ENCODE data around the gene CMKLR1. TPM values are rescaled to one million over a fixed set of nuclear protein-coding genes. Genes with fewer than 3 reads are reported as not detected.

The CMKLR1 gene
- total RNA-seq, 1 donor from 2014 or later, result not detected

DNA sequence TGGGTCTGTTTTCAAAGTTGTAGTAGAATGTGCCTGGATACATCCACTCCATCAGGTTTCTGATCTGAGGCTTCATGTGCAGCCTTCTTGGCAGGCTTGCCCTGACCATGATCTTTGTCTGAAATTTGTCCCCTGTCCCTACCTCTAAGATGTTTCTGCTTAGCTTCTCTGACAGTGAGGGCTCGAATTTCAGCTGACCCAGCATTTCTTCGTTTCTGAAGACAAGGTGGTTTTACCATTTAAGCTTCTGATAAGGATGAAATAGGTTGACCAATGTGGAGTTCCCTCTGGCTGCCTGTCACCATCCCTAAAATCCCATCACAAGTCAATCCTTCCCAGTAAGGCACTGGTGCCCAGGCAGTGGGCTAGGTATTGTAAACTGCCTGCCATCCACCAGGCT lies 57.0 kb downstream of the CMKLR1 start:
- H3K36me3 Mint-ChIP-seq, result no peaks in the 10 kb centered on the region
- Histone ChIP-seq H3K4me3 (no peak overlapping the region), H3K9me3 (ENCODE audit: low read depth) (no peaks in the 10 kb centered on the region), H4K20me1 (ENCODE audit: low read depth) (no peaks in the 10 kb centered on the region), H3K27ac (no peak overlapping the region), H3K4me2 (no peak overlapping the region), H3K4me1 (no peaks in the 10 kb centered on the region), H3K27me3 (no peaks in the 10 kb centered on the region), H3K36me3 (no peaks in the 10 kb centered on the region), H3F3A (ENCODE audit: low read depth) (no peaks in the 10 kb centered on the region), H3K9ac (no peak overlapping the region), H3K79me2 (ENCODE audit: low read depth) (no peaks in the 10 kb centered on the region), H2AFZ (replicated peaks) (no peak overlapping the region)
- H3K4me1 Mint-ChIP-seq, result peaks cover 14% of the 10 kb centered on the region
- TF ChIP-seq EZH2 (IDR thresholded peaks at IDR 0.05), result no peak
- no peak for TF ChIP-seq EZH2phosphoT487 (IDR thresholded peaks at IDR 0.05)
- TF ChIP-seq, protein P1, sequence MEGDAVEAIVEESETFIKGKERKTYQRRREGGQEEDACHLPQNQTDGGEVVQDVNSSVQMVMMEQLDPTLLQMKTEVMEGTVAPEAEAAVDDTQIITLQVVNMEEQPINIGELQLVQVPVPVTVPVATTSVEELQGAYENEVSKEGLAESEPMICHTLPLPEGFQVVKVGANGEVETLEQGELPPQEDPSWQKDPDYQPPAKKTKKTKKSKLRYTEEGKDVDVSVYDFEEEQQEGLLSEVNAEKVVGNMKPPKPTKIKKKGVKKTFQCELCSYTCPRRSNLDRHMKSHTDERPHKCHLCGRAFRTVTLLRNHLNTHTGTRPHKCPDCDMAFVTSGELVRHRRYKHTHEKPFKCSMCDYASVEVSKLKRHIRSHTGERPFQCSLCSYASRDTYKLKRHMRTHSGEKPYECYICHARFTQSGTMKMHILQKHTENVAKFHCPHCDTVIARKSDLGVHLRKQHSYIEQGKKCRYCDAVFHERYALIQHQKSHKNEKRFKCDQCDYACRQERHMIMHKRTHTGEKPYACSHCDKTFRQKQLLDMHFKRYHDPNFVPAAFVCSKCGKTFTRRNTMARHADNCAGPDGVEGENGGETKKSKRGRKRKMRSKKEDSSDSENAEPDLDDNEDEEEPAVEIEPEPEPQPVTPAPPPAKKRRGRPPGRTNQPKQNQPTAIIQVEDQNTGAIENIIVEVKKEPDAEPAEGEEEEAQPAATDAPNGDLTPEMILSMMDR (IDR thresholded peaks at IDR 0.05), result no peak
- DNase-seq (ENCODE audit: low spot score), result no peak
- H3K9me3 Mint-ChIP-seq, result no peaks in the 10 kb centered on the region
- no peak overlapping the region for H3K27ac Mint-ChIP-seq
- peaks cover 5% of the 10 kb centered on the region for H3K27me3 Mint-ChIP-seq (ENCODE audit: insufficient read depth, low read depth)
- no peak overlapping the region for H3K4me3 Mint-ChIP-seq

DNA sequence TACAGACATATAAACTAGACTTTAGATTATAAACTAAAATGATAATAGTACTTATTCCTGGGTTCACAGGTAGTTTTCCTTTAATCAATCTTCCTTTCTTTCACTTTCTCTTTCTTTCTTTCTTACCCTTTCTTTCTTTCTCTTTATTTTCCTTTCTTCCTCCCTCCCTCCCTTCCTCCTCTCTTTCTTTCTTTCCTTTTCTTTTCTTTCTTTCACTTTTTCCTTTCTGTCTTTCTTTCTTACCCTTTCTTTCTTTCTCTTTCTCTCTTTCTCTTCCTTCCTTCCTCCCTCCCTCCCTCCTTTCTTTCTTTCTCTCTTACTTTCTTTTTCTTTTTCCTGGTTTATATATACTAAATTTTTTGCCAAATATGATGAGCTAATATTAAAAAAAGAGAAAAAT lies 61.5 kb downstream of the CMKLR1 start:
- Mint-ChIP-seq H3K27ac (no peak overlapping the region), H3K4me3 (no peak overlapping the region), H3K27me3 (ENCODE audit: insufficient read depth, low read depth) (peaks cover 5% of the 10 kb centered on the region), H3K9me3 (peaks cover 13% of the 10 kb centered on the region), H3K4me1 (peaks cover 21% of the 10 kb centered on the region), H3K36me3 (no peaks in the 10 kb centered on the region)
- peaks cover 8% of the 10 kb centered on the region for H3K4me1 ChIP-seq
- DNase-seq (ENCODE audit: low spot score), result no peak
- no peak overlapping the region for H3K27ac ChIP-seq
- H2AFZ ChIP-seq (replicated peaks), result no peak overlapping the region
- H3K4me3 ChIP-seq, result no peak overlapping the region
- H3K9me3 ChIP-seq (ENCODE audit: low read depth), result no peaks in the 10 kb centered on the region
- no peaks in the 10 kb centered on the region for H4K20me1 ChIP-seq (ENCODE audit: low read depth)
- no peaks in the 10 kb centered on the region for H3K27me3 ChIP-seq
- H3K4me2 ChIP-seq, result no peak overlapping the region
- H3K79me2 ChIP-seq (ENCODE audit: low read depth), result no peaks in the 10 kb centered on the region
- no peaks in the 10 kb centered on the region for H3K36me3 ChIP-seq
- TF ChIP-seq EZH2phosphoT487 (IDR thresholded peaks at IDR 0.05), result no peak
- TF ChIP-seq, protein P1 (IDR thresholded peaks at IDR 0.05), result no peak
- TF ChIP-seq EZH2 (IDR thresholded peaks at IDR 0.05), result no peak
- no peak overlapping the region for H3K9ac ChIP-seq
- no peaks in the 10 kb centered on the region for H3F3A ChIP-seq (ENCODE audit: low read depth)

DNA sequence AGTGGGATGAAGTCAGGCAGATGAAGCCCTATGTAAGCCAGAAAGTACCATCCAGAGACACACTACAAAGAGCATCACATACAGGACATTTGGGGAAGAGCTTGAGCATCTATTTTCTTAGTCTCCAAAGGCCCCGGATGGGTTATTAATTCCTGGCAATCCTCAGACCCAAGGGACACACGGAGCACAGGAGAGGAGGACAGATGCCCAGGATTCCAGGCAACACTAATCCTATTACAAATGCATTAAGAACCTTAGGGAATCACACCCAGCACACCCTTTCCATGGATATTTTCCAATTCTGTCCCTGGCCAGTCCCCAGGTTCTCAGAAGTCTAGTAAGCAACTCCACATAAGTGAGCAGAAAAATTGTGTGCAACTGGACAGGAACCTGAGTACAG lies 65.9 kb downstream of the CMKLR1 start:
- no peaks in the 10 kb centered on the region for H3K27me3 ChIP-seq
- no peaks in the 10 kb centered on the region for H3K9me3 ChIP-seq (ENCODE audit: low read depth)
- TF ChIP-seq EZH2 (IDR thresholded peaks at IDR 0.05) (no peak), EZH2phosphoT487 (IDR thresholded peaks at IDR 0.05) (no peak)
- TF ChIP-seq, protein P1 (IDR thresholded peaks at IDR 0.05), result no peak
- Mint-ChIP-seq H3K4me3 (peak overlapping the region; percentile 16), H3K36me3 (no peaks in the 10 kb centered on the region), H3K4me1 (peaks cover 47% of the 10 kb centered on the region), H3K27me3 (ENCODE audit: insufficient read depth, low read depth) (peaks cover 11% of the 10 kb centered on the region), H3K9me3 (peaks cover 13% of the 10 kb centered on the region), H3K27ac (no peak overlapping the region)
- H3F3A ChIP-seq (ENCODE audit: low read depth), result no peaks in the 10 kb centered on the region
- no peak overlapping the region for H3K27ac ChIP-seq
- no peak overlapping the region for H3K9ac ChIP-seq
- H3K4me2 ChIP-seq, result no peak overlapping the region
- no peaks in the 10 kb centered on the region for H3K36me3 ChIP-seq
- DNase-seq (ENCODE audit: low spot score), result no peak
- peaks cover 32% of the 10 kb centered on the region for H3K4me1 ChIP-seq
- no peak overlapping the region for H2AFZ ChIP-seq (replicated peaks)
- no peak overlapping the region for H3K4me3 ChIP-seq
- H4K20me1 ChIP-seq (ENCODE audit: low read depth), result peaks cover 10% of the 10 kb centered on the region
- H3K79me2 ChIP-seq (ENCODE audit: low read depth), result no peaks in the 10 kb centered on the region

Measured in neural progenitor cell (in vitro differentiated cells).